ENCODE measurements around the gene BACH2. TPM values are rescaled to one million over a fixed set of nuclear protein-coding genes. Genes with fewer than 3 reads are reported as not detected.

The BACH2 gene
- total and polyA plus RNA-seq, 2 experiments from 2014 or later = 1.6 to 5.7 TPM

DNA sequence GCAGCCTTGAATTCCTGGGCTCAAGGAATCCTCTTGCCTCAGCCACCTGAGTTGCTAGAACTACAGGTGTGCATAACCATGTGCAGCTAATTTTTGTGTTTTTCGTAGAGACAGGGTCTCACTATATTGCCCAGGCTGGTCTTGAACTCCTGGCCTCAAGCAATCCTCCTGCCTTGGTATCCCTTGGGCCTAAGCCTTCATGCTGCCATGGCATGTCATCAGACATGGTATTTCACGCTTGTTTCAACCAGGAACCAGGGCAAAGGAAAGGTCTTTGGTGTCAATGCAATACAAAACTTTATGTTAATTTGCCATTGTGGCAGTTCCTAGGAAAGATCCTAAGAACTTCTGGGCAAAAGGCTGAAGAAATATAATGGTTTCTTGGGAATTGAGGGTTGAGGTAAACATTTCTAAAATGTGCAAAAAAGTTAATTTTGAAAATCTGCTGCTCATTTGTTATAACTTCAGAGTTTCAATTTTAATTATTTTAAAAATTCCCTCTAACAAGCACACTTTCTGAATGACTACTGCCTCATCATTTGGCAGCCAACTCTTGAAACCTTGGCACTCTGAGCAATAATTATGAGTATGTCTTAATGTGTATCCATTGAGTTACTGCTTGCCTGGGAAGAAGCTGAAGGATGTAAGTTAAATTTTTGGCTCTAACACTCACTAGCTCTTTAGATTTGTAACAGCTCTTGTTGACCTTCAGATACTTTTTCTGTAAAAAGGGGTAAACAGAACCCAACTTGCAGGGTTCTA is 248.3 kb downstream of the BACH2 start:
- Histone ChIP-seq H3K4me1 (ENCODE audit: insufficient read depth) (peaks cover 8% of the 10 kb centered on the region), H3K4me2 (no peak overlapping the region), H3K4me3 (no peak overlapping the region), H4K20me1 (replicated peaks; ENCODE audit: insufficient read depth) (no peaks in the 10 kb centered on the region), H3F3A (replicated peaks; ENCODE audit: low read depth) (no peaks in the 10 kb centered on the region), H3K27ac (ENCODE audit: low read depth) (no peak overlapping the region), H3K36me3 (ENCODE audit: insufficient read depth) (no peaks in the 10 kb centered on the region), H3K9me2 (ENCODE audit: insufficient read depth) (peaks cover 6% of the 10 kb centered on the region), H3K27me3 (ENCODE audit: insufficient read depth) (no peaks in the 10 kb centered on the region), H2AFZ (no peak overlapping the region), H3K79me2 (replicated peaks; ENCODE audit: insufficient read depth) (no peaks in the 10 kb centered on the region)
- Mint-ChIP-seq H3K36me3 (ENCODE audit: low read depth) (peaks cover 6% of the 10 kb centered on the region), H3K27ac (no peak overlapping the region), H3K4me1 (peaks cover 3% of the 10 kb centered on the region; the same call in 1 of the 3 replicates), H3K27me3 (ENCODE audit: insufficient read depth, low read depth, poor library complexity) (no peaks in the 10 kb centered on the region), H3K4me3 (no peak overlapping the region), H3K9me3 (peaks cover 16% of the 10 kb centered on the region)
- DNase-seq (ENCODE audit: low spot score) (no peak), ATAC-seq (no peak)
- TF ChIP-seq, protein P1, sequence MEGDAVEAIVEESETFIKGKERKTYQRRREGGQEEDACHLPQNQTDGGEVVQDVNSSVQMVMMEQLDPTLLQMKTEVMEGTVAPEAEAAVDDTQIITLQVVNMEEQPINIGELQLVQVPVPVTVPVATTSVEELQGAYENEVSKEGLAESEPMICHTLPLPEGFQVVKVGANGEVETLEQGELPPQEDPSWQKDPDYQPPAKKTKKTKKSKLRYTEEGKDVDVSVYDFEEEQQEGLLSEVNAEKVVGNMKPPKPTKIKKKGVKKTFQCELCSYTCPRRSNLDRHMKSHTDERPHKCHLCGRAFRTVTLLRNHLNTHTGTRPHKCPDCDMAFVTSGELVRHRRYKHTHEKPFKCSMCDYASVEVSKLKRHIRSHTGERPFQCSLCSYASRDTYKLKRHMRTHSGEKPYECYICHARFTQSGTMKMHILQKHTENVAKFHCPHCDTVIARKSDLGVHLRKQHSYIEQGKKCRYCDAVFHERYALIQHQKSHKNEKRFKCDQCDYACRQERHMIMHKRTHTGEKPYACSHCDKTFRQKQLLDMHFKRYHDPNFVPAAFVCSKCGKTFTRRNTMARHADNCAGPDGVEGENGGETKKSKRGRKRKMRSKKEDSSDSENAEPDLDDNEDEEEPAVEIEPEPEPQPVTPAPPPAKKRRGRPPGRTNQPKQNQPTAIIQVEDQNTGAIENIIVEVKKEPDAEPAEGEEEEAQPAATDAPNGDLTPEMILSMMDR (conservative IDR thresholded peaks at IDR 0.05; ENCODE audit: low read depth in 2 of 2) = no peak
- TF ChIP-seq POLR2AphosphoS5 (IDR thresholded peaks at IDR 0.05; ENCODE audit: low read depth) = no peak

DNA sequence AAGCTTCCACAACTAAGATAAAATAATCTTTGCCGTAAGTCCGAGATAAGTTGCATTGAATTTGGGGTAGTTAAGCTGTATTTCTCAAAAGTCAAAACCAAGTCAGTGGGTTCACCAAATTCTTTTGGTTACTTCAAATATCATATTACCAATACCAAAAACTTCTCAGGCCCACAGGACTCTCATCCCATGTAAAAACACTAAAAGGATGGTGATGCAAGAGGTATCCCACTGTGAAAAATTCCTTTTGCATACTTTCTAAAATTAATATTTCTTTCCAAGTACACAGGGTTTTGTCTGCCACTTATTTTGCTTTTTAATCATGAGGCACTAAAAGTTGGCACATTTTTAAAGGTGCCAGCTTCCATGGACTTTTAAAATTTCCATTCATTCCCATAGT is 251.1 kb downstream of the BACH2 start:
- Histone ChIP-seq H3K27me3 (ENCODE audit: insufficient read depth) (no peaks in the 10 kb centered on the region), H3K4me2 (no peak overlapping the region), H3K4me1 (ENCODE audit: insufficient read depth) (peaks cover 8% of the 10 kb centered on the region), H3K9me2 (ENCODE audit: insufficient read depth) (peaks cover 6% of the 10 kb centered on the region), H3K27ac (ENCODE audit: low read depth) (no peak overlapping the region), H3K79me2 (replicated peaks; ENCODE audit: insufficient read depth) (no peaks in the 10 kb centered on the region), H2AFZ (no peak overlapping the region), H3K36me3 (ENCODE audit: insufficient read depth) (no peaks in the 10 kb centered on the region), H3F3A (replicated peaks; ENCODE audit: low read depth) (no peaks in the 10 kb centered on the region), H3K4me3 (no peak overlapping the region), H4K20me1 (replicated peaks; ENCODE audit: insufficient read depth) (no peaks in the 10 kb centered on the region)
- no peak for TF ChIP-seq CREB1 (CRISPR knock-in tag; IDR thresholded peaks at IDR 0.05; ENCODE audit: low read depth)
- TF ChIP-seq, protein P2, sequence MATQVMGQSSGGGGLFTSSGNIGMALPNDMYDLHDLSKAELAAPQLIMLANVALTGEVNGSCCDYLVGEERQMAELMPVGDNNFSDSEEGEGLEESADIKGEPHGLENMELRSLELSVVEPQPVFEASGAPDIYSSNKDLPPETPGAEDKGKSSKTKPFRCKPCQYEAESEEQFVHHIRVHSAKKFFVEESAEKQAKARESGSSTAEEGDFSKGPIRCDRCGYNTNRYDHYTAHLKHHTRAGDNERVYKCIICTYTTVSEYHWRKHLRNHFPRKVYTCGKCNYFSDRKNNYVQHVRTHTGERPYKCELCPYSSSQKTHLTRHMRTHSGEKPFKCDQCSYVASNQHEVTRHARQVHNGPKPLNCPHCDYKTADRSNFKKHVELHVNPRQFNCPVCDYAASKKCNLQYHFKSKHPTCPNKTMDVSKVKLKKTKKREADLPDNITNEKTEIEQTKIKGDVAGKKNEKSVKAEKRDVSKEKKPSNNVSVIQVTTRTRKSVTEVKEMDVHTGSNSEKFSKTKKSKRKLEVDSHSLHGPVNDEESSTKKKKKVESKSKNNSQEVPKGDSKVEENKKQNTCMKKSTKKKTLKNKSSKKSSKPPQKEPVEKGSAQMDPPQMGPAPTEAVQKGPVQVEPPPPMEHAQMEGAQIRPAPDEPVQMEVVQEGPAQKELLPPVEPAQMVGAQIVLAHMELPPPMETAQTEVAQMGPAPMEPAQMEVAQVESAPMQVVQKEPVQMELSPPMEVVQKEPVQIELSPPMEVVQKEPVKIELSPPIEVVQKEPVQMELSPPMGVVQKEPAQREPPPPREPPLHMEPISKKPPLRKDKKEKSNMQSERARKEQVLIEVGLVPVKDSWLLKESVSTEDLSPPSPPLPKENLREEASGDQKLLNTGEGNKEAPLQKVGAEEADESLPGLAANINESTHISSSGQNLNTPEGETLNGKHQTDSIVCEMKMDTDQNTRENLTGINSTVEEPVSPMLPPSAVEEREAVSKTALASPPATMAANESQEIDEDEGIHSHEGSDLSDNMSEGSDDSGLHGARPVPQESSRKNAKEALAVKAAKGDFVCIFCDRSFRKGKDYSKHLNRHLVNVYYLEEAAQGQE (IDR thresholded peaks at IDR 0.05; ENCODE audit: unreplicated experiment) = no peak
- TF ChIP-seq NANOG (IDR thresholded peaks at IDR 0.05; ENCODE audit: borderline replicate concordance) = no peak
- TF ChIP-seq, protein P1 (conservative IDR thresholded peaks at IDR 0.05; ENCODE audit: low read depth in 2 of 2) = no peak
- TF ChIP-seq EZH2phosphoT487 (IDR thresholded peaks at IDR 0.05; ENCODE audit: unreplicated experiment) = no peak
- no peak for TF ChIP-seq EZH2 (IDR thresholded peaks at IDR 0.05; ENCODE audit: low read depth, unreplicated experiment)
- TF ChIP-seq ZNF331 (CRISPR knock-in tag; IDR thresholded peaks at IDR 0.05; ENCODE audit: low read depth) = no peak
- no peak for TF ChIP-seq POLR2AphosphoS5 (IDR thresholded peaks at IDR 0.05; ENCODE audit: low read depth)
- no peak for TF ChIP-seq STAT1 (IDR thresholded peaks at IDR 0.05; ENCODE audit: unreplicated experiment)
- TF ChIP-seq ETS1 (IDR thresholded peaks at IDR 0.05) = no peak
- Mint-ChIP-seq H3K27ac (no peak overlapping the region), H3K4me3 (no peak overlapping the region), H3K27me3 (ENCODE audit: insufficient read depth, low read depth, poor library complexity) (no peaks in the 10 kb centered on the region), H3K4me1 (peaks cover 3% of the 10 kb centered on the region; the same call in 1 of the 3 replicates), H3K9me3 (no peaks in the 10 kb centered on the region), H3K36me3 (ENCODE audit: low read depth) (no peaks in the 10 kb centered on the region)
- ATAC-seq (no peak), DNase-seq (ENCODE audit: low spot score) (no peak)

Measured in GM23338 (cell line).